HG02943 (cell line): ENCODE data around the gene APOO.

ENCODE experiments used
- ATAC-seq: cut with Tn5 transposase; IDR thresholded peaks from one replicate; pipeline ENCODE4 v1.9.1; 2021; ENCODE audit warnings: mild to moderate bottlenecking, low read depth, moderate library complexity; ENCODE audit not compliant: unreplicated experiment

APOO gene

GRCh38 chrX:23822841-23823240 is 84.9 kb downstream of the APOO start:
- ATAC-seq, result no peak

GRCh38 chrX:23822397-23822796 is 85.3 kb downstream of the APOO start:
- no peak for ATAC-seq

- ATAC-seq, result no peak
These were observed 85.9 kb downstream of the APOO start for GRCh38 chrX:23821847-23822246.

GRCh38 chrX:23820235-23820782 is 87.4 kb downstream of the APOO start:
- no peak for ATAC-seq

- no peak for ATAC-seq
These were observed 88.1 kb downstream of the APOO start for GRCh38 chrX:23819385-23820234.

GRCh38 chrX:23817979-23818336 is 89.8 kb downstream of the APOO start:
- no peak for ATAC-seq

GRCh38 chrX:23816179-23816578 is 91.6 kb downstream of the APOO start:
- ATAC-seq, result no peak

- ATAC-seq, result no peak
These were observed 92.4 kb downstream of the APOO start for GRCh38 chrX:23815376-23815775.

- no peak for ATAC-seq
These were observed 93.9 kb downstream of the APOO start for GRCh38 chrX:23813808-23814207.

GRCh38 chrX:23811656-23812055 is 96.1 kb downstream of the APOO start:
- ATAC-seq, result no peak

- ATAC-seq, result no peak
These were observed 96.6 kb downstream of the APOO start for GRCh38 chrX:23811108-23811651.

GRCh38 chrX:23810279-23810678 is 97.5 kb downstream of the APOO start:
- no peak for ATAC-seq

GRCh38 chrX:23805389-23805788 is 102.3 kb downstream of the APOO start:
- ATAC-seq, result no peak

GRCh38 chrX:23804578-23804977 is 103.2 kb downstream of the APOO start:
- no peak for ATAC-seq

GRCh38 chrX:23803931-23804381 is 103.8 kb downstream of the APOO start:
- no peak for ATAC-seq

GRCh38 chrX:23802431-23802830 is 105.3 kb downstream of the APOO start:
- no peak for ATAC-seq

- no peak for ATAC-seq
These were observed 108.2 kb downstream of the APOO start for GRCh38 chrX:23799469-23800065.

- no peak for ATAC-seq
These were observed 110.2 kb downstream of the APOO start for GRCh38 chrX:23797371-23798128.

GRCh38 chrX:23795221-23795620 is 112.5 kb downstream of the APOO start:
- no peak for ATAC-seq

GRCh38 chrX:23792861-23793553 is 114.7 kb downstream of the APOO start:
- ATAC-seq, result no peak
